Gastrocnemius medialis (tissue), 4 donors: ENCODE measurements around the gene EIF3CL.
"Not testable (repeated sequence)": the region's sequence is repeated elsewhere in the genome, so short reads cannot be mapped to it uniquely, and the experiment has no call there.

ENCODE experiments used
- POLR2A ChIP-seq, 2 donors: fragments of 450-650 bp; IDR thresholded peaks; one replicate each; pipeline ENCODE4 v1.6.1; 2017; ENCODE audit warnings: antibody characterized with exemption in 2 of 2, mild to moderate bottlenecking in 2 of 2, moderate library complexity in 2 of 2
- TF ChIP-seq, protein P1 (sequence below), 5 experiments: fragments of 450-650 bp in 3 of 5; fragments of 200-600 bp in 2 of 5; sonication (generic) in 2 of 5; IDR thresholded peaks in 4 of 5; conservative IDR thresholded peaks in 1 of 5; 1 replicate in 4 of 5; 2 replicates in 1 of 5; pipeline ENCODE4 v1.5.1; 2016 to 2019; ENCODE audit warnings: antibody characterized with exemption in 5 of 5, mild to moderate bottlenecking in 3 of 5, moderate library complexity in 3 of 5

DNA sequence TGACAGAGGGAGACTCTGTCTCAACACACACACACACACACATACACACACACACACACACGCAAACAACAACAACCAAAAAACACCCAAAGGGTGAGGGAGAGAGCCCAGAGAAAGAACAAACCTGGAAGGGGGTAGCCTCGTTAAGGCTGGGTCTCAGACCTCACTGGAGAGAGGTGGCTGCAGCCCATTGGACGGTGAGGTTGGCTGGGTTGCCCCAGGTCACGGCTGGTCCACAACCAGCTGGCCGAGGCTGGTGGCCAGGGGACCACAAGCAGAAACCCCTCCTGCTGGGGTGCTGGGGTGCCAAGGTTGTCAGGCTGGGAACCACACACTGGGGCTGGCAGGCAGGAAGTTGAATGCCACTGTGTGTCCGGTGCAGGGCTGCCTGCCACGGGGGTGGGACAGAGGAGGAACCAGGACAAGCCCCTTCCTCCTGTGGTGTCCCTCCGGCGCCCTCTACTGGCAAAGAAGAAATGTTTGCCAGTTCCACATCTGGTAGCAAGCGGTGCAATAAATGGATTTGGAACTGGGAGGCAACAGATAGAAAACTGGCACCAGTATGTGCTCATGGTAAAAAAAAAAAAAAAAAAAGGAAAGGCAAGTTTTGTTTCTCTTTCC, 22.5 kb upstream of the EIF3CL start:
- TF ChIP-seq, protein P1, sequence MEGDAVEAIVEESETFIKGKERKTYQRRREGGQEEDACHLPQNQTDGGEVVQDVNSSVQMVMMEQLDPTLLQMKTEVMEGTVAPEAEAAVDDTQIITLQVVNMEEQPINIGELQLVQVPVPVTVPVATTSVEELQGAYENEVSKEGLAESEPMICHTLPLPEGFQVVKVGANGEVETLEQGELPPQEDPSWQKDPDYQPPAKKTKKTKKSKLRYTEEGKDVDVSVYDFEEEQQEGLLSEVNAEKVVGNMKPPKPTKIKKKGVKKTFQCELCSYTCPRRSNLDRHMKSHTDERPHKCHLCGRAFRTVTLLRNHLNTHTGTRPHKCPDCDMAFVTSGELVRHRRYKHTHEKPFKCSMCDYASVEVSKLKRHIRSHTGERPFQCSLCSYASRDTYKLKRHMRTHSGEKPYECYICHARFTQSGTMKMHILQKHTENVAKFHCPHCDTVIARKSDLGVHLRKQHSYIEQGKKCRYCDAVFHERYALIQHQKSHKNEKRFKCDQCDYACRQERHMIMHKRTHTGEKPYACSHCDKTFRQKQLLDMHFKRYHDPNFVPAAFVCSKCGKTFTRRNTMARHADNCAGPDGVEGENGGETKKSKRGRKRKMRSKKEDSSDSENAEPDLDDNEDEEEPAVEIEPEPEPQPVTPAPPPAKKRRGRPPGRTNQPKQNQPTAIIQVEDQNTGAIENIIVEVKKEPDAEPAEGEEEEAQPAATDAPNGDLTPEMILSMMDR (IDR thresholded peaks at IDR 0.05 in 4 of 5, conservative IDR thresholded peaks at IDR 0.05 in 1 of 5), result not testable (repeated sequence)
- not testable (repeated sequence) for TF ChIP-seq POLR2A (IDR thresholded peaks at IDR 0.05)
